NOMO-1 treated with dmso at 0.1 percent for 144 hours (cell line): ENCODE results near the gene MISP3.

Source experiments
- DNase-seq: peaks from one replicate; lab custom pipeline; 2025; ENCODE audit not compliant: unreplicated experiment; lab: John Stamatoyannopoulos, UW

The MISP3 gene

GRCh38 chr19:14101003-14101545, 28.5 kb downstream of the MISP3 start:
- DNase-seq = no peak

- DNase-seq = no peak
These were observed 29.6 kb downstream of the MISP3 start for GRCh38 chr19:14102102-14102696.

GRCh38 chr19:14102756-14103155, 30.2 kb downstream of the MISP3 start:
- DNase-seq = no peak

- DNase-seq = no peak
These were observed 30.7 kb downstream of the MISP3 start for GRCh38 chr19:14103310-14103709.

GRCh38 chr19:14105680-14106079, 33.1 kb downstream of the MISP3 start:
- no peak for DNase-seq

GRCh38 chr19:14106840-14107239, 34.3 kb downstream of the MISP3 start:
- no peak for DNase-seq

- DNase-seq = no peak
These were observed 35.2 kb downstream of the MISP3 start for GRCh38 chr19:14107581-14108461.

- no peak for DNase-seq
These were observed 38.1 kb downstream of the MISP3 start for GRCh38 chr19:14110650-14111049.

GRCh38 chr19:14111486-14111885, 38.9 kb downstream of the MISP3 start:
- DNase-seq = no peak

GRCh38 chr19:14112051-14112808, 39.6 kb downstream of the MISP3 start:
- DNase-seq = no peak

- no peak for DNase-seq
These were observed 40.3 kb downstream of the MISP3 start for GRCh38 chr19:14112809-14113385.

GRCh38 chr19:14113762-14114414, 41.3 kb downstream of the MISP3 start:
- no peak for DNase-seq

- DNase-seq = no peak
These were observed 41.9 kb downstream of the MISP3 start for GRCh38 chr19:14114439-14114838.

- DNase-seq = peak; percentile 75
These were observed 42.3 kb downstream of the MISP3 start for GRCh38 chr19:14114854-14115253.

- DNase-seq = no peak
These were observed 43.2 kb downstream of the MISP3 start for GRCh38 chr19:14115756-14116155.

GRCh38 chr19:14116525-14116917, 43.9 kb downstream of the MISP3 start:
- no peak for DNase-seq

GRCh38 chr19:14116918-14117578, 44.5 kb downstream of the MISP3 start:
- DNase-seq = no peak

- DNase-seq = peak; percentile 97
These were observed 45.1 kb downstream of the MISP3 start, which contains the start of gene PRKACA for GRCh38 chr19:14117668-14118164. TSS of gene PRKACA (minus strand) at chr19:14117762. CDS start at chr19:14117547, 215 bp downstream.

GRCh38 chr19:14118165-14119051, 45.8 kb downstream of the MISP3 start:
- DNase-seq = peak; percentile 90
